Hippocampal formation (tissue), 2 donors: ENCODE measurements around the gene COMT.

Experiments used
- DNase-seq, 2 donors: peaks; one replicate each; lab custom pipeline; 2025; lab: John Stamatoyannopoulos, UW

COMT gene

GRCh38 chr22:19970031-19970478 lies 28.5 kb downstream of the COMT start:
- no peak for DNase-seq

GRCh38 chr22:19970479-19971275 lies 29.1 kb downstream of the COMT start:
- peak; percentile 53 to 57 for DNase-seq

- DNase-seq: no peak
These were observed 29.9 kb downstream of the COMT start for GRCh38 chr22:19971276-19972124.

GRCh38 chr22:19972251-19972650 lies 30.7 kb downstream of the COMT start:
- no peak for DNase-seq

GRCh38 chr22:19972652-19973550 lies 31.3 kb downstream of the COMT start:
- DNase-seq: no peak

GRCh38 chr22:19973551-19974267 lies 32.1 kb downstream of the COMT start:
- no peak for DNase-seq

GRCh38 chr22:19974268-19974861 lies 32.8 kb downstream of the COMT start:
- no peak for DNase-seq

- no peak for DNase-seq
These were observed 33.5 kb downstream of the COMT start for GRCh38 chr22:19974935-19975706.

GRCh38 chr22:19975707-19976035 lies 34.1 kb downstream of the COMT start:
- DNase-seq: no peak

- DNase-seq: no peak
These were observed 35.1 kb downstream of the COMT start for GRCh38 chr22:19976671-19977070.

- DNase-seq: no peak
These were observed 36.0 kb downstream of the COMT start for GRCh38 chr22:19977296-19978243.

GRCh38 chr22:19978748-19979147 lies 37.2 kb downstream of the COMT start:
- no peak for DNase-seq

GRCh38 chr22:19979712-19980493 lies 38.3 kb downstream of the COMT start:
- no peak for DNase-seq

GRCh38 chr22:19980766-19981165 lies 39.2 kb downstream of the COMT start:
- DNase-seq: no peak

GRCh38 chr22:19981171-19981960 lies 39.8 kb downstream of the COMT start:
- no peak for DNase-seq

- no peak for DNase-seq
These were observed 40.7 kb downstream of the COMT start for GRCh38 chr22:19981961-19982920.
